ENCODE results near the gene DSP. TPM values are rescaled to one million over a fixed set of nuclear protein-coding genes. Genes with fewer than 3 reads are reported as not detected.

DSP gene
- total and polyA plus RNA-seq, 2 donors: 40.7 to 64.6 TPM

- 90% methylated on average over 1 of the region's 1 CpG for WGBS
- Histone ChIP-seq H3K4me1 (ENCODE audit: control insufficient read depth in 2 of 2, insufficient read depth in 2 of 2, low read length in 2 of 2) (no peaks in the 10 kb centered on the region), H3K9me3 (ENCODE audit: control insufficient read depth in 2 of 2, insufficient read depth in 1 of 2, low read length in 1 of 2) (no peaks in the 10 kb centered on the region), H3K27ac (ENCODE audit: low read depth in 1 of 2, low read length in 1 of 2) (no peak overlapping the region), H3K4me3 (ENCODE audit: low read length in 2 of 2) (no peak overlapping the region), H3K36me3 (ENCODE audit: control insufficient read depth in 2 of 2, insufficient read depth in 2 of 2, low read length in 1 of 2) (no peaks in the 10 kb centered on the region), H3K27me3 (ENCODE audit: control insufficient read depth in 2 of 2, insufficient read depth in 1 of 2, low read length in 1 of 2) (no peaks in the 10 kb centered on the region)
- DNase-seq (ENCODE audit: low read depth in 6 of 9, low spot score in 9 of 9): no peak
Measured at GRCh38 chr6:7636151-7636550, 94.7 kb downstream of the DSP start.

Other genes starting within 250 kb of the DSP start
- 56.9 TPM for gene SSR1, start 228.5 kb upstream of the DSP start, total RNA-seq
- gene SSR1, start 228.5 kb upstream of the DSP start, polyA plus RNA-seq: 38.9 TPM
- gene CAGE1, start 151.9 kb upstream of the DSP start, total RNA-seq: 0.09 TPM
- gene CAGE1, start 151.9 kb upstream of the DSP start, polyA plus RNA-seq: 0.02 TPM
- gene RIOK1, start 151.9 kb upstream of the DSP start, total RNA-seq: 21.3 TPM
- 26.6 TPM for gene RIOK1, start 151.9 kb upstream of the DSP start, polyA plus RNA-seq
- 9.6 TPM for gene SNRNP48, start 48.5 kb downstream of the DSP start, total RNA-seq
- 9.7 TPM for gene SNRNP48, start 48.5 kb downstream of the DSP start, polyA plus RNA-seq
- 0.19 TPM for gene BMP6, start 184.4 kb downstream of the DSP start, total RNA-seq
- gene BMP6, start 184.4 kb downstream of the DSP start, polyA plus RNA-seq: 0.82 TPM

All from thymus (tissue), 11 donors.